Measurements from ENCODE around the gene POTED.
"Not testable (repeated sequence)": the region's sequence is repeated elsewhere in the genome, so short reads cannot be mapped to it uniquely, and the experiment has no call there.

The POTED gene

GRCh38 chr21:13609477-13609876, at the start of gene POTED:
POTED (plus strand) TSS chr21:13609777; CDS start chr21:13610229, 452 bp downstream.
- not testable (repeated sequence) for H2AFZ ChIP-seq (ENCODE audit: low read depth, low read length); H3K4me1 ChIP-seq (ENCODE audit: insufficient read depth, low read length); H3K4me3 ChIP-seq (ENCODE audit: low read length); H3K36me3 ChIP-seq (ENCODE audit: insufficient read depth, low read length); H3K27me3 ChIP-seq (ENCODE audit: insufficient read depth, low read length); H3K9me3 ChIP-seq (ENCODE audit: low read length)

GRCh38 chr21:13650101-13650500, 40.5 kb downstream of the POTED start:
- H3K9me3 ChIP-seq (ENCODE audit: low read length); H3K4me3 ChIP-seq (ENCODE audit: low read length); H3K27me3 ChIP-seq (ENCODE audit: insufficient read depth, low read length); H3K36me3 ChIP-seq (ENCODE audit: insufficient read depth, low read length); H3K4me1 ChIP-seq (ENCODE audit: insufficient read depth, low read length); H2AFZ ChIP-seq (ENCODE audit: low read depth, low read length): not testable (repeated sequence)

- H3K27me3 ChIP-seq (ENCODE audit: insufficient read depth, low read length); H3K4me1 ChIP-seq (ENCODE audit: insufficient read depth, low read length); H3K36me3 ChIP-seq (ENCODE audit: insufficient read depth, low read length); H3K9me3 ChIP-seq (ENCODE audit: low read length); H2AFZ ChIP-seq (ENCODE audit: low read depth, low read length); H3K4me3 ChIP-seq (ENCODE audit: low read length): not testable (repeated sequence)
Observed at GRCh38 chr21:13651746-13652145, 42.2 kb downstream of the POTED start.
